GM21737 (cell line): ENCODE results near the gene USH2A.

ENCODE experiments used
- ATAC-seq: cut with Tn5 transposase; IDR thresholded peaks from one replicate; pipeline ENCODE4 v1.9.1; 2021; ENCODE audit warnings: mild to moderate bottlenecking, moderate library complexity; ENCODE audit not compliant: unreplicated experiment

Gene USH2A, protein sequence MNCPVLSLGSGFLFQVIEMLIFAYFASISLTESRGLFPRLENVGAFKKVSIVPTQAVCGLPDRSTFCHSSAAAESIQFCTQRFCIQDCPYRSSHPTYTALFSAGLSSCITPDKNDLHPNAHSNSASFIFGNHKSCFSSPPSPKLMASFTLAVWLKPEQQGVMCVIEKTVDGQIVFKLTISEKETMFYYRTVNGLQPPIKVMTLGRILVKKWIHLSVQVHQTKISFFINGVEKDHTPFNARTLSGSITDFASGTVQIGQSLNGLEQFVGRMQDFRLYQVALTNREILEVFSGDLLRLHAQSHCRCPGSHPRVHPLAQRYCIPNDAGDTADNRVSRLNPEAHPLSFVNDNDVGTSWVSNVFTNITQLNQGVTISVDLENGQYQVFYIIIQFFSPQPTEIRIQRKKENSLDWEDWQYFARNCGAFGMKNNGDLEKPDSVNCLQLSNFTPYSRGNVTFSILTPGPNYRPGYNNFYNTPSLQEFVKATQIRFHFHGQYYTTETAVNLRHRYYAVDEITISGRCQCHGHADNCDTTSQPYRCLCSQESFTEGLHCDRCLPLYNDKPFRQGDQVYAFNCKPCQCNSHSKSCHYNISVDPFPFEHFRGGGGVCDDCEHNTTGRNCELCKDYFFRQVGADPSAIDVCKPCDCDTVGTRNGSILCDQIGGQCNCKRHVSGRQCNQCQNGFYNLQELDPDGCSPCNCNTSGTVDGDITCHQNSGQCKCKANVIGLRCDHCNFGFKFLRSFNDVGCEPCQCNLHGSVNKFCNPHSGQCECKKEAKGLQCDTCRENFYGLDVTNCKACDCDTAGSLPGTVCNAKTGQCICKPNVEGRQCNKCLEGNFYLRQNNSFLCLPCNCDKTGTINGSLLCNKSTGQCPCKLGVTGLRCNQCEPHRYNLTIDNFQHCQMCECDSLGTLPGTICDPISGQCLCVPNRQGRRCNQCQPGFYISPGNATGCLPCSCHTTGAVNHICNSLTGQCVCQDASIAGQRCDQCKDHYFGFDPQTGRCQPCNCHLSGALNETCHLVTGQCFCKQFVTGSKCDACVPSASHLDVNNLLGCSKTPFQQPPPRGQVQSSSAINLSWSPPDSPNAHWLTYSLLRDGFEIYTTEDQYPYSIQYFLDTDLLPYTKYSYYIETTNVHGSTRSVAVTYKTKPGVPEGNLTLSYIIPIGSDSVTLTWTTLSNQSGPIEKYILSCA (N-terminal part only)

DNA sequence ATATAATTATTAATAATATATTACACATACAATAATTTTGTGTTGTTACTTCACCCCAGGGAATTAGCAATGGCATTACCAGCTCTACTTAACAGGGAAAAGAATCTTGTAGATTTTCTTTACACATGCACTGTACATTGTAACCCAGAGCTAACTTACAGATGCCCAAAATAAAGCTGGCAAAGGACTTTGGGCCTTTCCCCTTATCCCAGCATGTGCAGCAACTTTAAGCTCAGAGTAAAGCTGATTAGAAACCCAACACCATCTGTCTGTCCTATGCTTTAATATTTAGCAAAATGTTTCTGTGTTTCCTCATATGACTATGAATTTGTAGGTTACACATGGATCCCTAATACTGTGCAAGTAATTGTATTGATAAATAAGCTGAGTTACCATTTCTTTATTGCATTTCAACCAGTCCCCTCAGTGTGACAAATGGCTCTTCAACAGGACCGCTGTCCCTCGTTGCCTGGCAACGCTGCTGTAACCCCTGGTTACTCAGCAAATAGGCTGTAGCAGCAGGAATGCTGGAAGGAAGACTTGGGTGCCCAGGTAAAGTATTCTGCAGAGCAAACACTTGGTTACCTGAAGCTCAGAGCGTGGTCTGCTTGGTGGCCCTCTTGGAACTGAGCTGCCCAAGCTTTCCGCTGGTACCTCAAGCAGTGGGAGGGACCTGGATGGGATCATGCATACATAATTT is at the start of gene USH2A:
TSS of gene USH2A (minus strand) at position 628 of the 700 bp plus-strand sequence. CDS start 1,112 bp downstream, outside the sequence.
- ATAC-seq, result no peak

DNA sequence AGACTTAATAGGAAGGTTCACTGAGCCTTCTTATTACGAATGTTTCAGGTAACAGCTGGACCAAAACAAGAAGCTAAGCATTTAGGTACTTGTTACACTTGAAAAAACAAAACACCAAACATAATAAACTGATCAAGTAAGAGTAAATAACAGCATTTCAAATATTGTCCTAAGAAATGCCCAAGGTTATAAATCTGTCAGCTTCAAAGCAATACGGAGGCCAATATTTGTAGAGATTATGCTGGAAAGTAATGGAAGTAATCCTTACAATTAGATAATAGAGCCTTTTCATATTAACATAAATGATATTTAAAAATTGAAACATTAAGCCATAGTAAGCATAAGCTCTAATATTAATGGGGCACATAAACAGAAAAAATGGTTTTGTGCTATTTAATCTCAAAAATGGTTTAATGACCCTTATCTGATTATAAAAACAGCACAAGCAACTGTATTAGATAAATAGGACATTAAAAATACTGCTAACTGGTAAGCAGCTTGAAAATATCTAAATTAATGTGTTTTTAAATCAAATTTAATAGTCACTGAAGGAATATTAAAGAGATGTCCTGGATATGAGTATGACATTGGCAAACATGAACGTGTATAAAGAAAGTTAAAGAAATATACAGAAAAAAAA is 43.0 kb upstream of the USH2A start:
- no peak for ATAC-seq

DNA sequence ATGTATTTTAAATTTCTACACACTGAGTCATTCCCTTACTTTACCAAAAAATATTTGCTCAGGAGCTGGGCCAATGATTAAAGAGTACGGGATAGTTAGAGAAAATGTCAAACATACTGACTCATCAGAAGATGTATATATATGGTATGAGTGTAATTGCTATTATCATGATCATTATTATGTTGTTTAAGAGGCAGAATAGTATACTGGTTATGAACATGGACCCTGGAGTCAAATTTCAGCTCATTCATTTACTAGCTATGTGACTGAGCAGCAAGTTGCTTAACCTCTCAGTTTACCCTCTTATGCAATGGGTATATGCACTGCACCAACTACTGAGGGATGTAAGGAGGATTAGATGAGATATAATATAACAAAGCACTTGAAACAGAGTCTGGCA is 41.2 kb upstream of the USH2A start:
- ATAC-seq, result no peak

DNA sequence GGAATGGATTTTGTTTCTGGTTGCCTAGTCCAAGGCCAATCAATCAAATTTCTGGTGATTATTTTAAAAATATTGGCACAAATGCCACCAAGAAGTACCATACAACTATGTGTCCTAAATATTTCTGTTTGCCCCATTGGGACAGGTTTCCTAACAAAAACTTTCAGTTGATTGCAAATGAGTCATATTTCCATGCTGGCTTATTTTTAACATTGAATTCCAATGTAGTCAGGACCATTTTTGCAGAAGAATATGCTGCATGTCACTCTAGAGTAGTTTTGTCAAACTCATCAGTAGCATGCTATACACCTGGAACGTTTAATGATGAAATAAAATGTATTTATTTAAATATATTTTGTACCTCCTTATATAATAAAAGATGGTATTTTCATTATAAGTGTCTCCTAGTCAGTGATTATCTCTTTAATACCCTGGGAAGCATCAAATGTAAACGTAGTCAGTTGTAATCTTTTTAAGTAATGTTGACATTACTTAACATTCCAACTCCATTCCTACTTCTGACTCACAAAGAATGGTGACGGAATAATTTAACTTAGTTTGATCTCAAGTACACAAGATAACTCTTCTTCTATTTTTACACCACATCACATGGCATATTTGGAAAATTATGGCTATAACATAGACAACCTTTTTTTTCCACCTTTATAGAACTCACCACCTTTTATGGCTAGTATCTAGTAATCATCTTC is 39.0 kb upstream of the USH2A start:
- ATAC-seq, result no peak

DNA sequence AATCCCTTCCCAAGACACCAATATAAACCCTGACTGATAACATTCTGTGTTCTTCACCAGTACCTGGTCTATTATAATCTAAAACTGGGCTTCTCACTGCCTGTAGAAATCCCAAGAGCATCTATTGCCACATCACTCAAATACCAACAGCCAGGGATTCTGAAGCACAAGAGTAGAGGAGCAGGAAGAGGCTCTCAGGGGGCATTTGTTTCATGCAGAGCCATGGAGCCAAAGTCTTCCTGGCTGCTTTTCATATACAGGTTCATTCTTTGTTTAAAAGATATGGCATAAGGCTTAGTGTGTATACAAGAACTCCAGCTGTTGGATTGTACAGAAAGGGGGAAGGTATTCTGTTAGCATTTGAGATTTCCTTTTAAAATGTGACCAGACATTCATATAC is 38.2 kb upstream of the USH2A start:
- no peak for ATAC-seq

DNA sequence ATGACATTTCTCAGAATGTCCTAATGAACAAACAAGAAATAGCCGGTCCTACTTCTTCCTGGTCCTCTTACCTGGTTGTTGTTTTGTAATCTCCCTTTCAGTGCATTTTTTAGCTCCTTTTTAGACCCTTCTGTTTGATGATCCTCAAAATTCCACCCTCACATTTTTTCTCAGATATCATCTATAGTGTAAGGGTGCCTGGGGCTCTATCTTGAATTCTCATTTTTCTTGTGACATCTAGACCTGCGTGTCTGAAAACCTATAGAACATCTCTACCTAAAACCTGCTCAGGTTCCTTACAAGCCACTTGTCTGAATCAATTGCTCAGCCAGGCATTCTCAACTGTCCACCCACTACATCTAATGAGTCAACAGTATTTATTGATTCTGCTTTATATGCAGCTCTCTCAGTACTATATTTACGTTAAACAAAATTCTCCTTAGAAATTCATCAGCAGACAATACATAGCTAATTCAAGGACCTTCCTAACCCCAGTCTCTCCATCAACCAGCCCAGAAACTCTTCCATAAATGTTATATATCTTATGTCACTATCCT is 36.5 kb upstream of the USH2A start:
- ATAC-seq, result no peak

DNA sequence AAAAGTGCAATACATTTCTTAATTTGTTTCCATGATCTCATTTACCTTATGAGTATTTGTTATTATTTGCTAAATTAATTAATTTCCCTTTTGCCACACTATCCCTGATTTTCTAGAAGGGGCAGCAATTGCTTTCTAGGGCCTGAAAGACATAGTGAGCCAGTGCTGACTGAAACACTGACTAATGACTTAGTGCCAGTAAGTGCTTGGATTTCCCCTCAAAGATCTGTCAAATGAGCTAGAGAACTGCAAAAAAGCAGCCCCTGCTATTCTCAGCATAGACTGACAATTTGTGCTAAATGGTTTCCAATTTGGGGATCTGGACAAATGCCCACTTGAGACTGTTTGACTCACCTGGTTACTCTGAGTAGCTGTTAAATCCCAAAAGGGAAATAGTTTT is 35.6 kb upstream of the USH2A start:
- no peak for ATAC-seq

DNA sequence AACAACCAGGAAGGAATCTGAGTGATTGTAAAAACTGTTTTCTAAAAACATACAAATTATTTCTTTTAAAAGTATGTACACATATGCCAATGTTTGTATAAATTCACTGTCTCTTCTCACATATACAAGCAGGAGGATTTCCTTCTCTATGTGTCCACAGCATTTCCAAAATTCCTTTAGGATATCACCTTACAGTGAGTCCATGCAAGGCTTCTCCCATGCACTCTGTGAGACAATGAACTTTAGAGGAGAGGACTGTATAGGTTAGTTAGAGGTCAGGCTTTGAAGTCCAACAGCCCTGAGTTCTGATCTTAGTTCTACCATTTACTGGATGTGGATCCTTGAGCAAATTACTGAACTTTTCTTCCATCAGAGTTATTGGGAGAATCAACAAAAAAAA is 34.1 kb upstream of the USH2A start:
- ATAC-seq, result no peak

DNA sequence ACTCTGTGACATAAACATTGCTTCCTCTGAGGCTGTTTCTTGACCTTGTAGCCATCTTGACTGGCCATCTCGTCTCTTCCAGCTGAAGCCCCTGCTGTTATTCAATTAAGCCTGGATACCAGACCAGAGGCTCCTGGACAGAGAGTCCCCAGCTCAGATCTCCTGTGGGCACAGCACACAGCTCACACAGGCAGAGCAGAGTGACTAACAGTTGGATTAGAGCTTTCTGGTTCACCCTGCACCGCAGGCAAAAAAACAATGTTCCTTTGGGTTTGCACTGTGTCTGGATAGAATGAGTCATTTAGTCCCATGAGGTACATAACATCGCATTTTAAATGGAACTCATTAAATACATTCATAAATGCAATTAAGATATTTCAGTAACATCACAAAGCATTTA is 33.4 kb upstream of the USH2A start:
- ATAC-seq, result no peak

DNA sequence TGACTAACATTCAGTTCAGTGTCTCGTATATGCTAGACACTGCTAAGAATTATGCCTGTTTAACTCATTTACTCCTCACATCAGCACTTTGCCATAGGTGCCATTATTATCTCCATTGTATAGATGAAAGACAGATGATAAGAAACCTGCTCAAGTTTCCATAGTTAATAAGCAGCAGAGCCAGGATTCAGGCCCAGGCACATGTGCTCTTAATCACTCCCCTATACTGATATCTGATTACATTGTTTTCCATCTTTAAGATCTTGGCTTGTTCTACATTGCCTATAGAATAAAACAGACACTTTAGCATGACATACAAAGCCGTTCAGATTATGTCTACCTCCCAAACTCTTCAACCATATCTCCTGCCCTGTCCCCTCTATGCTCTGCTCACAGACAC is 30.5 kb upstream of the USH2A start:
- no peak for ATAC-seq

DNA sequence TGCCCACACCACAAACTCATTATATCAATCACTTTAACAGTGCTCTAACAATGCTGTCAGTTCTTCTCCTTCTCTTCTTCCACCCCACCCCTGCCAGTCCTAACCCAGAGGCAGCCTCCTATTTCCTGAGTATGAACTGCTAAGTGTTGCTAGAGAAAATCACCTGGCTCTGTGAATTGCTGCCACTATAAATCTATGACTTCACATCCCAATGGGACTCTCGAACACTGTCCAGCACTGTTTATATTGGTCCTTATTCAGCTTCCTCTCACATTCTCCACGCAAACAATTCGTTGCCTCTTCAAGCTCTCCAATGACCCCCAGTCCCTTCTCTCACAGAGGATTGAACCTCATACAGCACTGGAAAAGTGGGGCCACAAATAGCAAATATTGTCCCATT is 27.0 kb upstream of the USH2A start:
- ATAC-seq, result no peak

DNA sequence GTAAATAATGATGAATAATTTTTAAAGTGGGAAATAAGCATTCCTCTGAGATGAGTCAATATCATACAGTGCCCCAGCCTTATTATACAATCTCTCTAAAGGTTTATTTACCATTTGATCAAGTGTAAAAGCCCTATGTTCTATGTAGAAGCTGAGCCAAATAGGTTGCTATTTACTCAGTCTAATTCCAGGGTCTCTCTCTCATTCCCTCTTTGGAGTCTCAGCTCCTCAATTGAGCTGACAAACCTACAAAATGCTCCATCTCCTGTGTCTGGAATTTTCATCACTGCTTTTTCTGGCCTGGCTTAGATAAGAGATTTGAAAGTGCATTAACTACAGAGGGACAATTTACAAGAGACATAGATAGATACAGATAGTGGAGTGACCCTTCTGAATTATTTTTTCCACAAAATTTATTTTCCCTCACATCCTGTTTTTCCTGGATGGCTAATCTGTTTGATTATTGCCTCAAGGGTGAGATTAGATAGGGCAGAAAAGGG is 24.8 kb upstream of the USH2A start:
- ATAC-seq, result no peak

DNA sequence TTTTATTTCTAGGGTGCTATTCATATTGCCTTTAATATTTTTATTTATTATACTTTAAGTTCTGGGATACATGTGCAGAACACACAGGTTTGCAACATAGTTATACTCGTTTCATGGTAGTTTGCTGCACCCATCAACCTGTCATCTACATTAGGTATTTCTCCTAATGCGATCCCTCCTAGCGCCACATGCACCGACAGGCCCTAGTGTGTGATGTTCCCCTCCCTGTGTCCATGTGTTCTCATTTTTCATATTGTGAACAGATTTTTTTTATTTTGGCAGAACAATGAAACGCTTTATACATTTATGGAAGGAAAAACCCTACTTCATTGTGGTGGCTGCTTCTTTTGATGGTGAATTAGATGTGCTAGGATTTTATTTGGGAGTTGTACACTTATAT is 14.4 kb upstream of the USH2A start:
- no peak for ATAC-seq

DNA sequence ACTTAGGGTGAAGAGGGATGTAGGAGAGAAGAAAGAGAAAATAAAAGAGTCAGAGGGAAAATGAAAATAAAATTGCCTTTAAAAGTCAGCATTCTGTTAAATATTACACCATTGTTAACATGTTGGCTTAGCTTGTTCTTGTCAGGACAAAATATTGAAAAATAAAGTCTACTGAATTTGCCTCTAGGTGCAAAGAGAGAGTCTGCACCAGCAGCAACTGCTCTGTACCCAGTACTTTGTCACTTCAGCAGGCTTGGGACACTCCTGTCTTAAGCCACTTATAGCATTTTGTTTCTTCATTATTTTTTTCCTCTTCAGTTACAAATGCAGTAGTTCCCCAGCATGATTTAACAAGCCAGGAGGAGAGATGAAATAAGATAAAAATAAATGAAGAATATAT is 11.0 kb upstream of the USH2A start:
- no peak for ATAC-seq

DNA sequence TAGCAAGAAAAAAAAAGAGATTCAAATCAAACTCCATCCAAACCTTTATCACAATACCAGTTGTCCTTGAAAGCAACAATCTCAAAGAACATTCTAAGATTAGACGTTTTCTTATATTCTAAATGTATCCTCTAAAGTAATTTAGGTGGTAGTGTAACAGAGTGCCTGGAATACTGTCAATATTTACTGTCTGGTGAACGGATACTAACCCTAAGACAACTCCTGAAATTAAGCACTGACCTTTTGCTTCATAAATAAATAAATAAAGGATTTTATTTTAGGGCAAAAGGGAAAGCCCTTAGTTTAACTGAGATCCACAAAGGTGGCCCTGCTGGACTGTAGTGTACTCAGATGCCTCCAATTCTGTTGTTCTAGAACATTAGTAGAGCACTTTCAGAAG is 9.9 kb upstream of the USH2A start:
- no peak for ATAC-seq

DNA sequence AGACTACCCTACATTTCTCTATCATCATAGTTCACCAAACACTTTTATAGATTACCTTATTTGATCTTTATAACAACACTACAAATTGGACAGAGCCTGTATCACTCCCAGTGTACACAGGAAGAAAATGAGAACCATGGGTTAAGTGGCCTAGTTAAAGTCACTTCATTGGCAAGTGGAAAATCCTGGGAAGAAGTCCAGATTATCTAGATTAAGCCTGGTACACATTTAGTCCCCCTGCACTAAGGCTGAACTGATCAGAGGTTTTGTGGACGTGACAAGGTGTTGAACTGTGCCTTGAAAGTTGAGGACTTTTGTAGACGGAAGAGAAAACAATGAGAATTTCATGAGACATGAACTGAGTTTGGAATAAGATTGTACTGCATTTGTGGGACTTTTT is 7.5 kb upstream of the USH2A start:
- no peak for ATAC-seq

DNA sequence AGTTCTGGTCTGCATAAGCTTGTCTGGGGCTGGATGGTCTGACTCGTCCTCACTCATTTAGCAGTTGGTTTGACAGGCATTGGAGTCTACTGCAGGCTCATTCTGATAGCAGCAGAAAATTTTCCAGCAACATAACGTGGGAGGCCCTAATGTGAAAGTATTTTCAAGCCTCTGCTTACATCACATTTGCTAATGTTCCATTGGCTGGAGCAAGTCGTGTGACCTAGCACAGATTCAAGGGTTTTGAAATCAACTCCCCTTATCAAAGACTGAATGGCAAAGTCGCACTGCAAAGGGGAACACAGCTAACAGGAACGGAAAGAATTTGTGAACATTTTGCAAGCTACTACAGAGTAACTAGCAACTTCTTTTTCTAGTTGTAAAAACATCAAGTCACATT is 2.3 kb upstream of the USH2A start:
- ATAC-seq, result no peak

DNA sequence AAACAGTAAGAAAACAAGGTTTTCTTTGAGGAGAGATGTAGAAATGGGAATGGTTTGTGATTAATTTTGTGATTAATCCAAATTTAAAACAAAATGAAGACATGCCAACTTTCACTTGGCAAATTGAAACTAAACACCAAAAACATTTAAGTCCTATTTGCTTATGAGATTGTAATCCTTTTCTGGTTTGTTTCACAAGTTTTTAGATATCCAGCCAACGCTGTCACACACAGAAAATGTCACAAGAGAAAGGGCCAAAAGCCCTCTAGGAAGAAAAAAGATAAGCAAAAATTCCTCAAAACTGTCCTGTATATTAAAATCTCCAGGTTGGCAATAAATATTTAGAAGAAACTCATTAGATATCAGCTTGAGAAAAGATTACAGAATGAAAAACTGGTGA is 2.5 kb downstream of the USH2A start:
- no peak for ATAC-seq

DNA sequence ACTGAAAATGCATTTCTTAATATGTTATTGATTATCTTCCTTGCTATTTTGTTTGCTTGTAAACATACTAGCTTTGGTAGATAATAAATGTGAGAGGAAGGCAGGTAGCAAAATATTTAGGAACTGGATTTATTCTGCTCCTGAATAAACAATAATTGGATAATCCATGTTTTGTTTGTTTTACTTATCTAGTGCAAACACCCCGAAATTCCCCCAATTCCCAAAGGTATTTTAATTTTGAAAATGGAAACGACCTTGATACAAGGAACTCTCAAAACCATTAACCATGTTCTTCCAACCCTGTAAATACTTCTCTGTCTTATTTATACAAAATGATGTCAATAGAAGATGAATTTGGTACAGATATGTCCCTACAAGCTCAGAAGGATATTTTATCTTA is 3.0 kb downstream of the USH2A start:
- no peak for ATAC-seq
